AG10803 (cell line): ENCODE data around the gene SNRNP35.

Source experiments
- DNase-seq: peaks from one replicate; pipeline ENCODE4 v3.0.0; 2010; ENCODE audit warnings: low read depth
- H3K4me3 ChIP-seq: 2 replicates; pipeline ENCODE4 v1.5.1; 2011; ENCODE audit warnings: mild to moderate bottlenecking, low read length, control low read depth
- TF ChIP-seq, protein P1 (sequence below): conservative IDR thresholded peaks from 2 replicates; pipeline ENCODE4 v1.5.1; 2011; ENCODE audit warnings: mild to moderate bottlenecking, low read length, control low read depth, inconsistent platforms

Gene SNRNP35

DNA sequence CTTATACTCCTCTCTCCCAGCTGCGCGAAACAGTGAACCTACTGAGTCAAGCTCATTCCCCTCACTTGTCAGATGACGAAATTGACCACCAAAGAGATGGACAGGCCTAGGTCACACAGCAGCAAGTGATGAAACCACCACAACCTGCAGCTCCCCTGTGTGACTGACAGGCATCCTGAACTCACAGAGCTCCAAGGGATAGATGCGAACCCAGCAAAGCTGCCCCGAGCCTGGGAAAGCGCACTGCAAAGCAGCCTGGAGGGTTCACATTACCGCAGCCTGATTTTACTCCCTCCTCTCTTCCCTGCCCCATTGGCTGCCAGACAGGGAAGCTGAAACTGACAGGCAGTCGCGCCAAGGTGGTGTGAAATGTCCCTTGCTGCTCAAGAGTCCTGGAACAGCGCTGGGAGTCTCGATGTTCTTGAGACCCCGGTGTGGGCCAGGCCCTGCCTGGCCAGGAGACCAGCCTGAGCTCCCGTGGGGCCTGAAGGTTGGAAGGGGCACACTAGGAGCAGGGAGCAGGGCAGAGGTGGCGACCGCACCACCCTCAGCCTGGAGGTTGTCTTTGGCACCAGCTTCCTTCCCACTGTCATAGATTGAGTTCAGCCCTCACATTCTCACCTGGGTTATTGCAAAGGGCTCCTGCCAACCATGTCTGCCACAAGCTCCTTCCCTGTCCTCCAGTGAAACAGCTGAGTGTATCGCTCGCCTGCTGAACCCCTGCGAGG, 36.3 kb downstream of the SNRNP35 start:
- H3K4me3 ChIP-seq = no peak overlapping the region
- no peak for DNase-seq
- TF ChIP-seq, protein P1, sequence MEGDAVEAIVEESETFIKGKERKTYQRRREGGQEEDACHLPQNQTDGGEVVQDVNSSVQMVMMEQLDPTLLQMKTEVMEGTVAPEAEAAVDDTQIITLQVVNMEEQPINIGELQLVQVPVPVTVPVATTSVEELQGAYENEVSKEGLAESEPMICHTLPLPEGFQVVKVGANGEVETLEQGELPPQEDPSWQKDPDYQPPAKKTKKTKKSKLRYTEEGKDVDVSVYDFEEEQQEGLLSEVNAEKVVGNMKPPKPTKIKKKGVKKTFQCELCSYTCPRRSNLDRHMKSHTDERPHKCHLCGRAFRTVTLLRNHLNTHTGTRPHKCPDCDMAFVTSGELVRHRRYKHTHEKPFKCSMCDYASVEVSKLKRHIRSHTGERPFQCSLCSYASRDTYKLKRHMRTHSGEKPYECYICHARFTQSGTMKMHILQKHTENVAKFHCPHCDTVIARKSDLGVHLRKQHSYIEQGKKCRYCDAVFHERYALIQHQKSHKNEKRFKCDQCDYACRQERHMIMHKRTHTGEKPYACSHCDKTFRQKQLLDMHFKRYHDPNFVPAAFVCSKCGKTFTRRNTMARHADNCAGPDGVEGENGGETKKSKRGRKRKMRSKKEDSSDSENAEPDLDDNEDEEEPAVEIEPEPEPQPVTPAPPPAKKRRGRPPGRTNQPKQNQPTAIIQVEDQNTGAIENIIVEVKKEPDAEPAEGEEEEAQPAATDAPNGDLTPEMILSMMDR = no peak

DNA sequence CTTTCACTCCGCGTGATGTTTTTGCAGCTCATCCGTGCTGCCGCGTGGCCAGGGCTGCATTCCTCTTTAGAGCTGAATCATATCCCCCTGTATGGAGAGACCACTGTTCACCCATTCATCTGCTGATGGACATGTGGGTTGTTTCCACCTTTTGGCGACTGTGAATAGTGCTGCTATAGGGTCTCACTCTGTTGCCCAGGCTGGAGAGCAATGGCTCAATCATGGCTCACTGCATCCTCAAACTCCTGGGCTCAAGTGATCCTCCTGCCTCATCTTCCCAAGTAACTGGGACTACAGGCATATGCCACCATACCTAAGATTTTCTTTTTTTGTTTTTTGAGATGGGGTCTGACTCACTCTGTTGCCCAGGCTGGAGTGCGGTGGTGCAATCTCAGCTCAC, 39.1 kb downstream of the SNRNP35 start:
- no peak overlapping the region for H3K4me3 ChIP-seq
- TF ChIP-seq, protein P1 = no peak
- no peak for DNase-seq

DNA sequence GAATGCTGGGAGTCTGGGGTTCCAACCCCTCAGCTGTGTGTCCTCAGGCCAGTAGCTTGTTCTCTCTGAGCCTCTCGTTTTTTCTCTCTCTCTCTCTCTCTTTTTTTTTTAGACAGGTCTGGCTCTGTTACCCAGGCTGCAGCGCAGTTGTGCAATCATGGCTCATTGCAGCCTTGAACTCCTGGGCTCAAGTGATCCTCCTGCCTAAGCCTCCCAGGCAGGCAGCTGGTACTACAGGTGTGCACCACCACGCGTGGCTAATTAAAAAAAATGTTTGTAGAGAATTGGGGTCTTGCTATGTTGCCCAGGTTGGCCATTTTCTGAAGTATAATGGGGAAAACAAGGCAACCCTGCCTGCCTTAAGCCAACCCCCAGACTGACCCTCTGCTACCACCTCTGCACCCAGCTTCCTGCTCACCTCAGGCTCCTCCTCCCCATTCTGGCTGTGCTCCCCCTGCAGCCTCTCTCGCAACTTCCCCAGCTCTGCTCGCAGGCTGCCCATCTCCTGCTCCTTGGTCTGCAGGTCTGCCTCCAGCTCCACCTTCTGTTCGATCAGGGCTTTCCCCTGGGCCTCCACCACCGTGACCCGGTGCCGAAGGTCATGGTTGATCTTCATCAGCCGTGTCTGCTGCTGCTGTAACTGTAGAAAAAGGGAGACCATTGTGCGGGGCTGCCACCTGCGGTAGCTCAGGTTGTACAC, 40.3 kb downstream of the SNRNP35 start:
- no peak for DNase-seq
- H3K4me3 ChIP-seq = no peak overlapping the region
- TF ChIP-seq, protein P1 = no peak

DNA sequence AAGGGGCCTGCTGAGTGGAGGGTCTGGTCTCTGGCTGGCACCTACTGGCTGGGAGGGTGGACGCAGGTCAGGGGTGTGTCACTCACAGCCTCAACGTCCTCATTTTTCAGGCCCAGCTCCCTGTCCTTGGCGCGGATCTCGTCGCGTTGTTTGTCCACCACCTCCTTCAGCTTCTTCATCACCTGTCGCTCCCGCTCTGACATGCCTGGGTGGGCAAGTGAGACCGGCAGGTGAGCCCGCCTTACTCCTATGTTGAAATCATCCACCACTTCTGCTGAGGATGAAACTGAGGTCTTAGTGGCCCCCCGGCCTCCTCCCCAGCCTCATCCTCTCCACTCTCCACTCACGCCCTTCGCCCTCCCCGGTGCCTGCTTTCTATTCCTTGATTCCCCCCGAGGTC, 41.4 kb downstream of the SNRNP35 start:
- TF ChIP-seq, protein P1 = no peak
- DNase-seq = no peak
- H3K4me3 ChIP-seq = no peak overlapping the region

DNA sequence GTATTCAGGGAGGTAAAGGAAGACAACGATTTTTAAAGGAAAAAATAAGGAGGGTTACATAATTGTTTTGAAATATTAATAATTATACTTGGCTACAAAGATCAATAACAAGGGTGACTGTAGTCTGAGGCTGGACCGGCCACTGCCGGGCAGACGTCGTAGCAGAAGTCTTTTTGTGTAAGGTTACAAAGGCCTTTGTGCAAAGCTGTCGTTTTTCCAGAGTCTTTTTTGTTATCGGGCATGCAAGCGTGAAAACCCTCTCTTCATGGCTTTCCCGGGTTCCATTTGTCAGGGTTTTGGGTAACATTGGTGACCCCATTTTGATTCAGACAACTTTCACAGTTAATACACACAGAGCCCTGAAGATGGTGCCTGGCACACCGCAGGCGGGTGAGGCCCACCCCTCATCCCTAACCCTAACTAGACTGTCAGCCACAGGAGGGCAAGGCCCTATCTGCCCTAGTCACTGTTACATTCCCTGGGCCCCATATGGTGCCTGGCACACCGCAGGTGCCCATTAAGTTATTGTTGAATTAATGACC, 44.3 kb downstream of the SNRNP35 start:
- TF ChIP-seq, protein P1 = no peak
- DNase-seq = no peak
- no peak overlapping the region for H3K4me3 ChIP-seq

DNA sequence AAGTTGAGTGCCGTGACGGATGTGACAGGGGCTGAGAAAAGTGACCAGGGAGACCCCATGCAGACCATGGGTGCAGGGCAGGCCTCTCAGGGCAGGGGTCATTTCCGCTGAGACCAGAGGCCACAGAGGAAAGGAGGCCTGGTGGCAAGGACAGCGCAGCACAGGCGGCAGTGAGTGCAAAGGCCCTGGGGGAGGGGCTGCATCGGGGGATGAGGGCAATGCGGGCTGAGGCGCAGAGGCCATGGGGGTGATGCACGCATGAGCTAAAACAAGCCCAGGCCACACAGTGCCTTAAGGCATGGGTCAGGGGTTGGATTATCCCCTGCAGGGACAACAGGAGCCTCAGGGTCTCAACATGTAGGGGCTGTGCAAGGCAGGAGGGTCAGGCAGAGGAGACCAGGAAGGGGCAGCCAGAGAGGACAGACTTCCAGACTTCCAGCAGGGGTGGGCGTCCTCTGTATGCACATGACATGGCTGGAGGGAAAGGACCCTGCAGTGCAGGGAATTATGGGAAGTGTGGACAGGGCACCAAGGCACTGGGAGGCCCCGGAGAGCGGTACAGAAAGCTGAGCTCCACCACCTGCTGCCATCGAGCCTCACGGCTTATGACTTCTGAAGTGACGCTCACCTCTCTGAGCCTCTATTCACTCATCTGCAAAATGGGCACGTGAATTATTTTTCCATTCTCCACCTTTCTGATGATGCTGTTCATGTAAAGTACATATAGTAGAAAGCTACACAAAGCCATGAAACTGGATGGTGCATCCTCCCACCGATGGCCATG, 48.3 kb downstream of the SNRNP35 start:
- no peak for DNase-seq
- TF ChIP-seq, protein P1 = no peak
- H3K4me3 ChIP-seq = no peak overlapping the region
